Heart left ventricle (tissue), 16 donors: Measurements from ENCODE around the gene ADAM15. TPM values are rescaled to one million over a fixed set of nuclear protein-coding genes. Genes with fewer than 3 reads are reported as not detected.

Experiments
- ATAC-seq, 4 donors: fragments of 200-7000 bp; cut with Tn5 transposase; one replicate each; pipeline ENCODE4 v1.9.1; 2020 to 2022; ENCODE audit warnings: moderate library complexity in 4 of 4, mild to moderate bottlenecking in 3 of 4, moderate number of reproducible peaks in 1 of 4
- DNase-seq, 5 donors: peaks; one replicate each; pipeline ENCODE4 v3.0.0-alpha.2; 2020
- H3K27ac ChIP-seq, 12 donors: fragments of 200-600 bp; sonication (generic) in 4 of 12; one replicate each; pipeline versions ENCODE4 v1.5.0 to v1.8.0; 2016 to 2022; ENCODE audit warnings: mild to moderate bottlenecking in 2 of 12
- H3K27me3 ChIP-seq, 9 donors: fragments of 200-600 bp; sonication (generic) in 2 of 9; one replicate each; pipeline versions ENCODE4 v1.5.1 to v1.8.0; 2016 to 2022; ENCODE audit warnings: mild to moderate bottlenecking in 3 of 9
- H3K36me3 ChIP-seq, 9 donors: fragments of 200-600 bp; sonication (generic) in 2 of 9; one replicate each; pipeline versions ENCODE4 v1.5.0 to v1.8.0; 2018 to 2022; ENCODE audit warnings: mild to moderate bottlenecking in 2 of 9
- H3K4me1 ChIP-seq, 12 donors: fragments of 200-600 bp; sonication (generic) in 4 of 12; one replicate each; pipeline versions ENCODE4 v1.5.0 to v1.8.0; 2016 to 2022; ENCODE audit warnings: mild to moderate bottlenecking in 3 of 12
- H3K4me3 ChIP-seq, 12 donors: fragments of 200-600 bp; sonication (generic) in 4 of 12; one replicate each; pipeline versions ENCODE4 v1.5.0 to v1.8.0; 2017 to 2022; ENCODE audit warnings: mild to moderate bottlenecking in 9 of 12, moderate library complexity in 4 of 12
- H3K9me3 ChIP-seq, 12 donors: fragments of 200-600 bp; sonication (generic) in 4 of 12; one replicate each; pipeline versions ENCODE4 v1.5.0 to v1.8.0; 2016 to 2022; ENCODE audit warnings: mild to moderate bottlenecking in 1 of 12
- CTCF ChIP-seq, 12 donors: fragments of 200-600 bp; sonication (generic) in 4 of 12; IDR thresholded peaks; one replicate each; pipeline versions ENCODE4 v1.5.0 to v1.8.0; 2018 to 2022; ENCODE audit warnings: antibody characterized with exemption in 12 of 12, mild to moderate bottlenecking in 5 of 12
- POLR2A ChIP-seq, 2 donors: fragments of 450-650 bp; IDR thresholded peaks; one replicate each; pipeline ENCODE4 v1.6.1; 2017; ENCODE audit warnings: antibody characterized with exemption in 2 of 2, mild to moderate bottlenecking in 2 of 2, moderate library complexity in 2 of 2
- WGBS, 4 donors: extraction: QIAGEN DNeasy Blood & Tissue Kit in 2 of 4; methylation state at CpG; one replicate each; pipeline versions ENCODE4 v1.1.5 to v1.1.7; 2013 to 2018; 5-methylcytosine and 5-hydroxymethylcytosine counted together
- intact Hi-C, 10 donors: fragments of 100-400 bp; cut with DNase I; formaldehyde crosslinking; loops; one replicate each; pipeline versions ENCODE4 v1.11.1 to v1.14.2; 2022
- polyA plus RNA-seq, 2 donors: library from polyadenylated mRNA; stranded (reverse); fragments of 200-250 nt; gene quantifications; one replicate each; pipeline ENCODE4 v1.2.3, GENCODE V29; 2013
- total RNA-seq, 9 donors: library from RNA; depleted of rRNA in 2 of 9; stranded (reverse); fragments of >200 nt in 2 of 9; fragmentation: NEBNext Ultra II Directional in 3 of 9; extraction: Animal tissue kit (Norgen Biotek cat#: 25700) in 3 of 9; gene quantifications; one replicate each; pipeline versions ENCODE4 v1.1.0 to v1.2.4, GENCODE V29; 2016 to 2023
- donor health status: ischemic (EF 13 %, LVEDD 7.1; RV severe dilation, severe dysfunction).
- donor health status: healthy with polysubstance abuse.
- donor health status: DM: no; HTN: yes; CAD: no.
- donor health status: DM: no; HTN: no; CAD: no.
- donor health status: ischemic (EF 25% LVEDD 6.9; RV normal size, moderate dysfunction).
- donor health status: ischemic (EF 25% LVEDD 5.7; RV mildly dilated, moderate dysfunction).
- donor health status: healthy.
- donor health status: DM: yes; HTN: yes; CAD: no.
- donor health status: ischemic (EF 35%, LVEDD 5.7; RV mildly dilated, moderate dysfunction).
- donor health status: nonischemic (EF 11% LVEDD 7.7; RV severe dilation, severe dysfunction).
- donor health status: DM: yes; HTN: yes; CAD: no.
- donor health status: PGD.
- donor health status: ischemic (EF 29% LVEDD 5.4; RV normal size, mild dysfunction).
- donor health status: nonischemic (EF 23%, LVEDD 6.1; RV moderate dilation, normal function).

Gene ADAM15
- total and polyA plus RNA-seq, 11 donors, result 55.8 to 199 (median 84.2) TPM

GRCh38 chr1:155077346-155077745 lies 26.2 kb downstream of the ADAM15 start:
- intact Hi-C loops, result no loop called here
- Histone ChIP-seq H3K9me3 (no peaks in the 10 kb centered on the region), H3K4me3 (no peak overlapping the region), H3K4me1 (peaks cover 13 to 43% (median 36%) of the 10 kb centered on the region in 12 donors), H3K27me3 (peaks cover 20 to 40% (median 28%) of the 10 kb centered on the region in 9 donors), H3K27ac (no peak overlapping the region), H3K36me3 (no peaks in the 10 kb centered on the region)
- TF ChIP-seq CTCF (IDR thresholded peaks at IDR 0.05) (no peak), POLR2A (IDR thresholded peaks at IDR 0.05) (no peak)
- DNase-seq (no peak), ATAC-seq (no peak)
- WGBS, 4 donors, result 82 to 97% (median 90%) methylated on average over 3 of the region's 3 CpGs

- WGBS, 4 donors, result 57 to 69% (median 64%) methylated on average over 4 of the region's 4 CpGs
- Histone ChIP-seq H3K4me3 (peak overlapping the region in 3 of 12 donors; percentile 38 to 51 (median 45)), H3K9me3 (no peaks in the 10 kb centered on the region), H3K27ac (no peak overlapping the region), H3K4me1 (peaks cover 13 to 48% (median 41%) of the 10 kb centered on the region in 12 donors), H3K27me3 (peaks cover 25 to 45% (median 34%) of the 10 kb centered on the region in 9 donors), H3K36me3 (no peaks in the 10 kb centered on the region)
- DNase-seq (no peak), ATAC-seq (no peak)
- intact Hi-C loops, result no loop called here
- TF ChIP-seq CTCF (IDR thresholded peaks at IDR 0.05) (no peak), POLR2A (IDR thresholded peaks at IDR 0.05) (no peak)
These were observed 26.8 kb downstream of the ADAM15 start for GRCh38 chr1:155077758-155078445.

GRCh38 chr1:155078469-155079209 lies 27.5 kb downstream of the ADAM15 start, which contains the start of gene EFNA3:
TSS of gene EFNA3 (plus strand) at chr1:155078837. CDS start at chr1:155078942, 105 bp downstream.
- H3K27ac ChIP-seq, result no peak within 1 kb of the TSS
- DNase-seq (peak; percentile 73 to 89 (median 78)), ATAC-seq (peak; percentile 41 to 87 (median 82))
- peak within 1 kb of the TSS; percentile 12 to 60 (median 50) for H3K4me3 ChIP-seq
- intact Hi-C loops, result no loop called here
- H3K9me3 ChIP-seq, result no peaks in the 10 kb centered on the region
- H3K4me1 ChIP-seq, result peaks cover 13 to 52% (median 42%) of the 10 kb centered on the region in 12 donors
- H3K36me3 ChIP-seq, result no peaks in the 10 kb centered on the region
- 1 to 3% (median 2%) methylated on average over 35 to 59 of the region's 59 CpGs for WGBS, 4 donors
- TF ChIP-seq CTCF (IDR thresholded peaks at IDR 0.05), result no peak
- peak in 1 of 2 donors; percentile 20 for TF ChIP-seq POLR2A (IDR thresholded peaks at IDR 0.05)
- H3K27me3 ChIP-seq, result peaks cover 33 to 53% (median 41%) of the 10 kb centered on the region in 9 donors

DNA sequence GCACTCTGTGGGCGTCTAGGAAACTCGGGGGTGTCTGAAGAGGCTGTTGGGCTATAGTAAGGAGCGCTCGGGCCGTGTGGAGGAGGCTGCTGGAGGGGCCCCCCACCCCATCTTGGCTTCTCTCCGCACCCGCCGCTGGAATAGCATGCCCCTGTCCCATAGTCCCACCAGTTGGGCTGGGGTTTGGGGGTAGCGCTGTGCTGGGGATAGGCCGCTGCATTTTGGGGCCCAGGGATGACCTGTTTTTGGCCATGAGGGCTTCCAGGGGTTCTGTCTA lies 28.0 kb downstream of the ADAM15 start:
- 2 to 8% (median 3%) methylated on average over 9 to 10 of the region's 10 CpGs for WGBS, 4 donors
- intact Hi-C loops, result no loop called here
- no peak for ATAC-seq
- TF ChIP-seq POLR2A (IDR thresholded peaks at IDR 0.05), result no peak
- no peak for TF ChIP-seq CTCF (IDR thresholded peaks at IDR 0.05)
- H3K36me3 ChIP-seq, result no peaks in the 10 kb centered on the region
- H3K4me3 ChIP-seq, result peak overlapping the region; percentile 12 to 60 (median 50)
- peaks cover 38 to 58% (median 46%) of the 10 kb centered on the region in 9 donors for H3K27me3 ChIP-seq
- H3K27ac ChIP-seq, result no peak overlapping the region
- DNase-seq, result no peak
- H3K4me1 ChIP-seq, result peaks cover 13 to 57% (median 43%) of the 10 kb centered on the region in 12 donors
- H3K9me3 ChIP-seq, result no peaks in the 10 kb centered on the region
